ENCODE results near the gene POLG2. TPM values are rescaled to one million over a fixed set of nuclear protein-coding genes. Genes with fewer than 3 reads are reported as not detected.

Gene POLG2
- total and polyA plus RNA-seq, 2 donors (not counting 3 experiments of a cell fraction or from before 2014, with no cell fraction given): 6.5 to 18.6 TPM

DNA sequence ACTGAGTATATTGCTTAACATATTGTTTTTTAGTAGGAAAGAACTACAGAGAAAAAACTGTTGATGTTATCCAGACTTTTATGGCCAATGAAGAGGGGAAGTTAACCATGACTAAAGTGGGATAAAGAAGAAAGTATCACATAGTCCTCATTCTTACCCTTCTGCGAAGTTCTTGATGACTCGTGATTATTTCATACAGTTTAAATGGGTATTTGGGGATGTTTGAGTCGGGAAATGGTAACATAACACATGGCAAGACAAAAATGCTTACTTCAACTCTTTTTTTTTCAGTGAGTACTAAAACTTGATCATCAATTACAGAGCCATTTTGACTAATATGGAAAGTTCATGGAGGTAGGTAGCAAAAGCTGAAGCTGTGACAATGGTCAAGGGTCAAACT is 4.9 kb downstream of the POLG2 start:
- dilution Hi-C loops (cut with MboI; ENCODE audit: extremely low pct_ligation_motif_present, low sequenced_read_pairs): no loop called here

More for the DNA sequence above, 4.9 kb downstream of the POLG2 start:
- no TSS peak for BruUV-seq (replicated peaks)
- POLR2A ChIA-PET: interaction anchor here (1.0 kb wide), 1 partner anchor 13 kb away, joined by 4 read pairs; no protein-coding TSS in a partner anchor
- Histone ChIP-seq H3K27ac (ENCODE audit: insufficient read depth, low read depth, low read length) (no peak overlapping the region), H3K9ac (replicated peaks; ENCODE audit: extremely low read depth, insufficient read depth, low read length) (no peak overlapping the region), H3K9me1 (replicated peaks; ENCODE audit: control insufficient read depth, extremely low read depth, insufficient read depth, low read length) (no peaks in the 10 kb centered on the region), H3K36me3 (ENCODE audit: control insufficient read depth in 2 of 2, extremely low read depth in 1 of 2, insufficient read depth in 2 of 2, low read length in 2 of 2) (peaks cover 4 to 15% of the 10 kb centered on the region in 2 experiments), H4K20me1 (replicated peaks; ENCODE audit: control insufficient read depth, extremely low read depth, insufficient read depth, low read length) (no peaks in the 10 kb centered on the region), H3K9me3 (replicated peaks; ENCODE audit: control insufficient read depth, insufficient read depth, low read length) (no peaks in the 10 kb centered on the region), H3K4me1 (ENCODE audit: control insufficient read depth, extremely low read depth, insufficient read depth, low read length) (peaks cover 16% of the 10 kb centered on the region), H3K4me2 (ENCODE audit: insufficient read depth, low read length) (peak overlapping the region; percentile 9), H3K4me3 (replicated peaks in 1 of 3; ENCODE audit: insufficient read depth in 1 of 3, low read depth in 1 of 3, low read length in 3 of 3) (no peak overlapping the region), H3K79me2 (ENCODE audit: control insufficient read depth, insufficient read depth, low read length) (peaks cover 22% of the 10 kb centered on the region), H2AFZ (ENCODE audit: low read depth, low read length) (no peak overlapping the region), H3K27me3 (ENCODE audit: control insufficient read depth in 2 of 2, insufficient read depth in 2 of 2, low read length in 2 of 2) (no peaks in the 10 kb centered on the region)
- DNase-seq (ENCODE audit: low read depth, low spot score) (no peak), FAIRE-seq (no peak)
- intact Hi-C loops (cut with micrococcal nuclease): loop anchor here (1.0 kb wide), 2 partner anchors 72 to 185 kb away; no protein-coding TSS in a partner anchor
- TF ChIP-seq, protein P1, sequence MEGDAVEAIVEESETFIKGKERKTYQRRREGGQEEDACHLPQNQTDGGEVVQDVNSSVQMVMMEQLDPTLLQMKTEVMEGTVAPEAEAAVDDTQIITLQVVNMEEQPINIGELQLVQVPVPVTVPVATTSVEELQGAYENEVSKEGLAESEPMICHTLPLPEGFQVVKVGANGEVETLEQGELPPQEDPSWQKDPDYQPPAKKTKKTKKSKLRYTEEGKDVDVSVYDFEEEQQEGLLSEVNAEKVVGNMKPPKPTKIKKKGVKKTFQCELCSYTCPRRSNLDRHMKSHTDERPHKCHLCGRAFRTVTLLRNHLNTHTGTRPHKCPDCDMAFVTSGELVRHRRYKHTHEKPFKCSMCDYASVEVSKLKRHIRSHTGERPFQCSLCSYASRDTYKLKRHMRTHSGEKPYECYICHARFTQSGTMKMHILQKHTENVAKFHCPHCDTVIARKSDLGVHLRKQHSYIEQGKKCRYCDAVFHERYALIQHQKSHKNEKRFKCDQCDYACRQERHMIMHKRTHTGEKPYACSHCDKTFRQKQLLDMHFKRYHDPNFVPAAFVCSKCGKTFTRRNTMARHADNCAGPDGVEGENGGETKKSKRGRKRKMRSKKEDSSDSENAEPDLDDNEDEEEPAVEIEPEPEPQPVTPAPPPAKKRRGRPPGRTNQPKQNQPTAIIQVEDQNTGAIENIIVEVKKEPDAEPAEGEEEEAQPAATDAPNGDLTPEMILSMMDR (IDR thresholded peaks at IDR 0.05; ENCODE audit: extremely low read depth in 1 of 2, insufficient read depth in 1 of 2, low read depth in 1 of 2, low read length in 2 of 2): no peak
- TF ChIP-seq JUN (IDR thresholded peaks at IDR 0.05; ENCODE audit: borderline replicate concordance, insufficient read depth, insufficient read length, low read depth) (no peak), POLR2A (IDR thresholded peaks at IDR 0.05; ENCODE audit: low read depth, low read length) (no peak), MYC (IDR thresholded peaks at IDR 0.05; ENCODE audit: low read depth, low read length) (no peak), EZH2 (IDR thresholded peaks at IDR 0.05; ENCODE audit: borderline replicate concordance, low read depth, low read length, severe bottlenecking) (no peak), FOS (IDR thresholded peaks at IDR 0.05; ENCODE audit: borderline replicate concordance, insufficient read depth, low read length) (no peak), POLR2AphosphoS5 (IDR thresholded peaks at IDR 0.05; ENCODE audit: insufficient read depth, low read depth, low read length) (no peak), GATA2 (IDR thresholded peaks at IDR 0.05; ENCODE audit: insufficient read depth, insufficient read length, low read depth, low read length) (no peak)
- TF ChIP-seq, protein P2, sequence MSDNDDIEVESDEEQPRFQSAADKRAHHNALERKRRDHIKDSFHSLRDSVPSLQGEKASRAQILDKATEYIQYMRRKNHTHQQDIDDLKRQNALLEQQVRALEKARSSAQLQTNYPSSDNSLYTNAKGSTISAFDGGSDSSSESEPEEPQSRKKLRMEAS (IDR thresholded peaks at IDR 0.05; ENCODE audit: insufficient read depth, insufficient read length): no peak
- CTCF ChIA-PET: interaction anchor here (0.9 to 6.5 kb wide), 13 partner anchors 13 to 185 kb away, joined by 3 to 345 read pairs (median 5); no protein-coding TSS in a partner anchor

All from endothelial cell of umbilical vein (primary cell).